Activated CD8-positive, alpha-beta memory T cell treated with anti-CD3 and anti-CD28 coated beads for 1 hour (primary cell): Measurements from ENCODE around the gene PRM3.

Experiments used
- DNase-seq, 2 donors: peaks; one replicate each; pipeline ENCODE4 v3.0.0-alpha.2; 2020; ENCODE audit warnings: low read depth in 1 of 2; ENCODE audit errors: extremely low read depth in 1 of 2

PRM3 gene

DNA sequence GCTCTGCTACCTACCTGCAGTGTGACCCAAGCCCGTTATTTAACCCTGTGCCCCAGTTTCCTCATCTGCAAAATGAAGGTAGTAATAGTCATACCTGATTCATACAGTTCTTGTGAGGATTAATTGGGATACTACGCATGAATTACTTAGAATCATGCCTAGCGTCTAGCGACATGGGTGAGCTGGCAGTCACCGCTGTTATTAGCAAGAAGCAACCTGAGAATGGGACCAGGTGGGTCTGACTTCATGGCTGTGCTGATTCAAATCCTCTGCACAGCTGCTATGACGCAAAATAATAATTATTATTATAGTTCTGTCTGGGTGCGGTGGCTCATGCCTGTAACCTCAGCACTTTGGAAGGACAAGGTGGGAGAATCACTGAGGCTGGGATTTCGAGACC, 25.3 kb downstream of the PRM3 start:
- DNase-seq: no peak

DNA sequence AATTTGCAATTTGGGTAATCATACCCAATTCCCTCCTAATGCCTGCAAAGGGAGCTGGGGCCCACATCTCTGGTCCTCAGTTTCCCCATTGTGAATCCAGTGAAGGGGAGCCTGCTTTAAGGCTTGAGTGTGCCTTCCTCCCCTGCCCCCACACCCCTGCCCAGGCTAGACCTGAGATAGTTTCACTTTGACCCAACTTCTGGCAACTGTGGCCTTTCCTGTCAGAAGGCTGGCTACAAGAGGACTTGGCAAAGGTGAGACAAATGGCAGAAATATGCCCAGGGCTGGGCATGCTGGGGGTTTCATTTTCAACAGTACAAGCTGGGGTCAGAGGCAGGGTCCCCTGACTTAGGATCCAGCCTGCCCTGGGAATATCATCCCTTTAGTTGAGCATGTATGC, 27.4 kb downstream of the PRM3 start:
- no peak for DNase-seq

DNA sequence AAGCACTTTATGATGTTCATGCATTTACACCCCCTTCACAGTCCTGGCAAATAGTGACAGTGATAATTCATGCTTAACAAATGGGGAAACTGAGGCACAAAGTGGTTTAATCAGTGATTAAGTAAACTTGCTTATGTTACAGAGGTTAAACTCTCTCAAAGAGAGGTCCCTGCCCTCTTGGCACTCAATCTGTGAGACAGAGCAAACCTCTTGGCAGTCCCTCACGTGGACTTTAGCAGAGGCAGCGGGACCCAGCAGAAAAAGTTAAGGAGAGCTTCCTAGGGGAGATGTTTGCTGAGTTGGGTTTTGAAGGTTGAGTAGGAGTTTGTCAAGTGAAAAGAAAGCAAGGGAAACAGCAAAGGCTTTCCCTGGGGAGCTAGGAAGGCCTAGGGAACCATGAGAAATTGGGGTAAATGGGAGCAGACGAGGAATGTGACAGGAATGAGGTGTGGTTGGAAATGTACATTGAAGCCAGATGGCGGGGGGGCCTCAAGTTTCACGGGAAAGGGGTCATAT, 28.1 kb downstream of the PRM3 start:
- no peak for DNase-seq

DNA sequence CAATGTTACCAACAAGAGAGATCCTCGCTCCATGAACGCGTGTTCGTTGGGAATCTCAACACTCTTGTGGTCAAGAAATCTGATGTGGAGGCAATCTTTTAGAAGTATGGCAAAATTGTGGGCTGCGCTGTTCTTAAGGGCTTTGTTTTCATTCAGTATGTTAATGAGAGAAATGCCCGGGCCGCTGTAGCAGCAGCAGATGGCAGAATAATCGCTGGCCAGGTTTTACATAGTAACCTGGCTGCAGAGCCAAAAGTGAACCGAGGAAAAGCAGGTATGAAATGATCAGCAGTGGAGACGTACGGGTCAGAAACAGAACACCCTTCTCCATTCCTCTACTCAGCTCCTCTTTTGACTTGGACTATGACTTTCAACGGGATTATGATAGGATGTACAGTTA, 30.8 kb downstream of the PRM3 start:
- no peak for DNase-seq

DNA sequence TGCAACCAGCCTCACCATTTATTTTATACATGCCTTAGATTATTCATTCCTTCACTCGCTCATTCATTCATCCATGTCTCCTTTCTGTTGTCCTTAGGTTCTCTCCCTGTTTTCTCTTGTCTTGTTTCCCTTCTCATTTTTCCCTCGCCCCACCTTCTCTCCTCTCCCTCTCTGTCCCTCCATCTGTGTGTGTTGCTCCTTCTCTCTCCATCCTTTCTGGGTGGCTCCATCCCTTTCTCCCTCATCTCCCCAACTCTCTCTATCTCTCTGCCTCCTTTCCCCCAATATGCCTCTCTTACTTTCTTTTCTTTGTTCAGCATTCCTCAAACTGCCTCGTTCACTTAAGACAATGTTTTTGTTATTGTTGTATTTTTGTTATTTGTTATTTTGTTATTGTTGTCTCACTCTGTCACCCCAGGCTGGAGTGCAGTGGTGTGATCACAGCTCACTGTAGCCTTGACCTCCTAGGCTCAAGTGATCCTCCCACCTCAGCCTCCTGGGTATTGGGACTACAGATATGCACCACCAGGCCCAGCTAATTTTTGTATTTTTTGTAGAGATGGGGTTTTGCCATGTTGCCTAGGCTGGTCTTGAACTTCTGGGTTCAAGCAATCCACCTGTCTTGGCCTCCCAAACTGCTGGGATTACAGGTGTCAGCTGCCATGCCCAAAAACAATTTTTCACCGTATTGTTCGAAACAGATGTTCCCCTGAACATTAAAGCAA, 31.8 kb downstream of the PRM3 start:
- DNase-seq: no peak

DNA sequence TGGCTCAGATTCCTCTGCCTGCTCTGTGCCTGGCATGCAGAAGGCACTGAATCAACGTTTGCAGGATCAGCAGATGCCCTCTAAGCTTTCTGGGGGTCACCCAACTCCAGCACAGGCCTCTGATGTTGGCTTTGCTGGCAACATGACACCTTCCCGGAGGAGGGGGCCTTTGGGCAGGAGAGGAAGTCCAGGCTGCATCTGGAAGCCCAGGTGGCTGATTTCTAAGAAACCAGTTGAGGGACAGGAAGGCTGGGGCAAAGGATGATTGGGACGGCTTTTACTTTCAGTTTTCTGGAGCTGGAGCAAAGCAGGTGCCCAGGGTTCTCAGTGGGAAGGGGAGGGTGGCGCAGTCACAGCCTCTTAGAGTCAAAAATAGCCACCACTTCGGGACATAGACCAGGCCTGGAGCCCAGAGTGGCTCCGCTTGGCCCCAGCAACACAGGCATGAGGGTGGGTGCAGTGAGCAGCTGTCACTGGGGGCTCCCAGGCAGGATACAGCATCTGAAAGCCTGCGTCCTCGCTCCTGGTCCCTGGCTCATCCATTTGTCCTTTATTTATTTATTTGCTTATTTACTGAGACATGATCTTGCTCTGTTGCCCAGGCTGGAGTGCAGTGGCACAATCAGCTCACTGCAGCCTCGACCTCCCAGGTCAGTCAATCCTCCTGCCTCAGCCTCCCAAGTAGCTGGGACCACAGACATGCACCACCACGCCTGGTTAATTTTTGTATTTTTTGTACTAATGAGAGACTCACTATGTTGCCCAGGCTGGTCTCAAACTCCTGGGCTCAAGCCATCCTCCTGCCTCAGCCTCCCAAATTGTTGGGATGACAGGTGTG, 32.6 kb downstream of the PRM3 start:
- no peak for DNase-seq

DNA sequence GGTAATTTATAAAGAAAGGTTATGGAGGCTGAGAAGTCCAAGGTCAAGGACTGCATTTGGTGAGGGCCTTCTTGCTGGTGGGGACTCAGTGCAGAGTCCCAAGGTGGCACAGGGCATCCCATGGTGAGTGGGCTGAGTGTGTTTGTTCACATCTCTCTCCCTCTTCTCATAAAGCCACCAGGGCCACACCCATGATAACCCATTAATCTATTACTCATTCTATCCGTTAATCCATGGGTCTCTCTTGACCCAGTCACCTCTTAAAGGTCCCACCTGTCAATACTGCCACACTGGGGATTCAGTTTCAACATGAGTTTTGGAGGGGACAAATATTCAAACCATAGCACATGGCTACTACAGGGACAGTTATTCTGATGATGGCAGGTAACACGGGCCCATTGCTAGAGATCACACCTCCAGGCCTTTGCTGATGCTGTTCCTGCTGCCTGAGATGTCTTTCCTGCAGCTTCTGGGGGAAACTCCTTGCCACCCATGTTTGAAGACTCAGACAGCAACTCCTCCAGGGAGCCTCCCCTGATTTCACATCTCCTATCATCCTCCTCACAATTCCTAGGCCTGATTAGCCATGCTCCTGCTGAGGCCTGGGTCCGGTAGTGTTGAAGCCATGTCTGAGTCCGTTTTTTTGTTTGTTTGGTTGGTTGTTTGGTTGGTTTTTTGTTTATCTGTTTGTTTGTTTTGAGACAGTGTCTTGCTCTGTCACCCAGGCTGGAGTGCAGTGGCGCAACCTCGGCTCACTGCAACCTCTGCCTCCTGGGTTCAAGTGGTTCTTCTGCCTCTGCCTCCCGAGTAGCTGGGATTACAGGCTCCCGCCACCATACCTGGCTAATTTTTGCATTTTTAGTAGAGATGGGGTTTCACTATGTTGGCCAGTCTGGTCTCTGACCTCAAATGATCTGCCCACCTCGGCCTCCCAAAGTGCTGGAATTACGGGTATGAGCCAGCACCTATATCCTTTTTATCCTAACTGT, 33.5 kb downstream of the PRM3 start:
- DNase-seq: no peak

DNA sequence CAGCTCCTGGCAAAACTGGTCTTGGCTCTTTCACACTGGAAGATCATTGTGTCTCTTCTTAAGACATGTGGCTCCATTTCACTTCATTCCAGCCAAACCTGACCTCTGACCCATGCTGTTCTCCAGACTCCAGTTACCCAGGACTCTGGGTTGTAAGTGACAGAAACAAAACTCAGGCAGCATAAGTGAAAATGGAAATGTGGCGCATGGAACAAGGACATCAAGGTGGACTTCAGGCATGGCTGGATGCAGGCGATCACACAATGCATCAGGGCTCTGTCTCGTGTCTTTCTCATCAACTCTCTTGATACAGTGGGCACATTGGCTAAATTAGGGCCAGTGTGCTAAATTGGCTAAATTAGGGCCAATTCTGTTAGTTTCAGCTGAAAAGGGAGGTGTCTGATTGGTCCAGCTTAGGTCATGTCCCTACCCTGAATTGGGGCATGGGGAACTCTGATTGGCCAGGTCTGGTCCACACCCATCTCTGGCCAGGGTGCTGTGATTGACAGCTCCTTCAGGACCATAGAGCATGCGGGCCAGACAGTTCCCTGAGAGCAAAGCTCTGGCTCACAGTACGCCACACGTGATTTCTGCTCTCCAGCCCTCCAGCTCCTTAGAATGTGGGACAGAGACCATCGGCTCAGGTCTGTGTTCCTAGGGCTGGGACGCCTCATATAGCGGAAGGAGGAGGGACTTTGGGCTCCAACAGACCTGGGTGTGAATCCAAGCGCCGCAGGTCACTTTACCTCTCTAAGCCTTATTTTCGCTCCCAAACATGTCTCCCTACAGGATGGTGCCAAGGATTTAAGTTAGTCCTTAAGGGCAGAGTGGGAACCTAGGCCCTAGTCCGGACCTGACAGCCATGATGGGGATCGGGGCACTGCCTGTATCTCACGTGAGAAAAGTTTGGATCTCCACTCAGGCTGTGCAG, 34.9 kb downstream of the PRM3 start:
- DNase-seq: no peak

DNA sequence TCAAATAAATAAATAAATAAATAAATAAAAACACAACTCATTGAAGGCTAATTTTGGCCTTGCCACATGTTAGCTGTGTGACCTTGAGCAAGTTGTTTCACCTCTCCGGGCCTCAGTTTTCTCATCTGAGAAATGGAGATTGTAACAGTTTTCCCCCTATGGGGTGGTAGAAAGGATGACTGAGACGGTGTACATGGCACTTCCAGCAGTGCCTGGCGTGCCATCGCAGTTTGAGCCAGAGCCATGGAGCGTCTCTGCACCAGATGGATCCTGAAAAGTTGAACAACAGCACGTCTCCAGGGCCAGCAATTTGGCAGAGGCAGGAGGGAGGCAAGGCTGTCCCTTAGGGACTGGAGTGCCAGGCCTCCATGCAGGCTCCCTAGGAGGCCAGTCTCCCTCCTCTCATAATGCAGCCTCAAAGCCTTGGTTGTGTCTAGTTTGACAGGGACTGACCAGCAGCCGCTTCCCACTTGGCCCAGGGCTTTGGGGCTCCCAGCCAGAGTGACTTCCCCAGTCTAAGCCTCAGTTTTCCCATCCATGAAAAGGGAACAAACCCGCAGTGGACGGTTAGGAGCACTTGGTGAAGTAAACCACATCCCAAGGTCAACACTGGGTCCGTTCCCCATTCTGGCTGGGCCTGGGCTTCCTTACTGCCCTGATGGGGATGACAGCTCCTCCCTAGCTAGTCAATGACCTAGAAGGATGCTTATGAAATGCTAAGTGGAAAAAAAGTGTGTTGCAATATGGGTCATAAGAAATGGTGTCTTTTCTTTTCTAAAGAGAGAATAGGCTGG, 36.8 kb downstream of the PRM3 start:
- DNase-seq: no peak

DNA sequence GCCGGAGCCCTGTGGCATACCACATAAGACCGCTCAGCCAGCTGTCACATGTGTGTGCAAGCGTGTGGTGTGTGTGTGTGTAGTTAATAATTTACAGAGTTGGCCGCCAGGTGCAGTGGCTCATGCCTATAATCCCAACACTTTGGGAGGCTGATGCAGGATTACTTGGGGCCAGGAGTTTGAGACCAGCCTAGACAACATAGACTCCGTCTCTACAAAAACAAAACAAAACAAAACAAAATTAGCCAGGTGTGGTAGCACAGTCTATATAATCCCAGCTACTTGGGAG, 37.8 kb downstream of the PRM3 start:
- no peak for DNase-seq

DNA sequence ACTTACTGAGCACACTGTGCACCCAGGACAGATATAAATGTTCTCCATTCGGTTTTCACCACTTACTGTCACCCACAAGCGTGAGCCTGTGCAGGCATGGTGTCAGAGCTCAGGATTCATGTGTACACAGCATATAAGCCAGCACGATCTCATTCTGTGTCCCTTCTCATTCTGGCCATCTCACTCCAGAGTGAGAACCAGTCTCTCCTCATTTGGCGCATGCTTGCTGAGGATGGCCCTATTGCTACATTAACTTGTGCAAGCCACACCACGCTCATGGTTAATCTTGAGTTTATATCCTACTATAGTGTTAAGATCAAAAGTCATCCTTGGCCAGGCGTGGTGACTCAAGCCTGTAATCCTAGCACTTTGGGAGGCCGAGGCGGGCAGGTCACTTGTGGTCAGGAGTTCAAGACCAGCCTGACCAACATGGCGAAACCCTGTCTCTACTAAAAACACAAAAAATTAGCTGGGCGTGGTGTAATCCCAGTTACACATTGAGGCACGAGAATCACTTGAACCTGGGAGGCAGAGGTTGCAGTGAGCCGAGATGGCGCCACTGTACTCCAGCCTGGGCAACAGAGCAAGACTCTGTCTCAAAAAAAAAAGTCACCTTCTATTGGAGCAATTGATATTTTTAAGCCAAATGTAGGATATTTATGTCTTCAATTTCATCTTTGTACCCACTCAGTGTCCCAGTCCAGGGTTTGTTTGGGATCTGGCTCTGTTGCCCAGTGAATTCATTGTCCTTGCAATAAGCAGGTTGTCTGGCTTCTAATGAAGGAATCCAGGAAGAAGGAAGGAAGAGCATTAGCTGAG, 38.3 kb downstream of the PRM3 start:
- DNase-seq: no peak

DNA sequence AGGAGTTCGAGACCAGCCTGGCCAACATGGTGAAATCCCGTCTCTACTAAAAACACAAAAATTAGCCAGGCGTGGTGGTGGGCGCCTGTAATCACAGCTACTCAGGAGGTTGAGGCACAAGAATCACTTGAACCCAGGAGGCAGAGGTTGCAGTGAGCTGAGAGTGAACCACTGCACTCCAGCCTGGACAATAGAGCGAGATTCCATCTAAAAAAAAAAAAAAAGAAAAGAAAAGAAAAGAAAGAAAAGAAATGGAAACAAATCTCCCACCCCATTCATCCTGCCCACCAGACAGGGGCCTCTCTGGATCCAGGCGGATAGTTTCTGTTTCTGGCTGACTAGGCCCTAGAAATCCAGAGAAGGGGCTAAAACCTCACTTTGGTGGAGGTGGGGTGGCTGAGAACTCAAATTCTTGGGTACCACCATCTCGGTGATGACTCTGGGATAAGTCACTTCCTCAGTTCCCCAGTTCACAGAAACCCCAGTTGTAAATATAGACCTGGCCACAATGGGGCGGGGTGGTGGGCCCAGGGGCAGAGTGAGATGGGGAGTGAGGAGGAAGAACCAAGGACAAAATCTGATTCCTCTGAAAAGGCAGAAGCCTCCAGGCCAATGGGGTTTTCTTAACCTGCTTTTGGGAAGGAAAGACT, 39.6 kb downstream of the PRM3 start:
- peak in 1 of 2 donors; percentile 33 for DNase-seq

DNA sequence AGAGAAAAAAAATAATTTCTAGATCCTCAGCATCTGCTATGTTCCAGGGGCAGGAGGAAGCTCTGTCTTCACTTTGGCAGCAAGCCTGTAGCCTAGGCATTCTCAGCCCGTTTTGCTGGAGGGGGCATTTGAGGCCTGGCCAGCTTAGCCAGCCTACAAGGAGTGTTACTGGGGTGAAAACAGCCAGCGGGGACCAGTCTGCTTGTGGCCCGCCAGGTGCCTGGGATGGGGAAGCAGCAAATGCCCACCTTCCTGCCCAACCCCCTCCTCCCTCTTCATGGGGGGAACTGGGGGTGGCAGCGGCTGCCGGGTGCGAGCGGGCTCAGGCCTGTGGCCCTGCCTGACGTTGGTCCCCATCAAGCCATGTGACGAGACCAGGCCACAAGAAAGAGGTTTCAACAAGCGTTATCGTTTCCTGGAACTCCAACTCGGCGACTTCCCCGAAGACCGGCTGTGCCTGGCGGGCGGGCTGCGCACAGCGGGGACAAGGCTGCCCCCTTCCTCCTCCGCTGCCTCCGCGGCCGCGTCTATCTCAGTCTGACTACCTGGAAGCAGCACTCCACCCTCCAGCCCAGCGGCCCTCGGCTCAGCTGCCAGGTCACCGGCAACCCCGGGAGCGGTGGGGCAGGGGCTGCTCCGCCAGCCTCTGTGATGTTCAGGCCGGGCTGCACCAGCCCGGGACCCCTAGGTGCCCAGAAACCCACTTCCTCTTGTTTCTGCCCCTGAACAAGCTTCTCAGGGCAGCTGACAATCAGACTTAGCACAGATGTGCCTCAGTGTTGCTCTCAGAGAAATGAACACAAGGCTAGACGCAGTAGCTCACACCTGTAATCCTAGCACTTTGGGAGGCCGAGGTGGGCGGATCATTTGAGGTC, 40.3 kb downstream of the PRM3 start:
- DNase-seq: peak; percentile 58 to 85

DNA sequence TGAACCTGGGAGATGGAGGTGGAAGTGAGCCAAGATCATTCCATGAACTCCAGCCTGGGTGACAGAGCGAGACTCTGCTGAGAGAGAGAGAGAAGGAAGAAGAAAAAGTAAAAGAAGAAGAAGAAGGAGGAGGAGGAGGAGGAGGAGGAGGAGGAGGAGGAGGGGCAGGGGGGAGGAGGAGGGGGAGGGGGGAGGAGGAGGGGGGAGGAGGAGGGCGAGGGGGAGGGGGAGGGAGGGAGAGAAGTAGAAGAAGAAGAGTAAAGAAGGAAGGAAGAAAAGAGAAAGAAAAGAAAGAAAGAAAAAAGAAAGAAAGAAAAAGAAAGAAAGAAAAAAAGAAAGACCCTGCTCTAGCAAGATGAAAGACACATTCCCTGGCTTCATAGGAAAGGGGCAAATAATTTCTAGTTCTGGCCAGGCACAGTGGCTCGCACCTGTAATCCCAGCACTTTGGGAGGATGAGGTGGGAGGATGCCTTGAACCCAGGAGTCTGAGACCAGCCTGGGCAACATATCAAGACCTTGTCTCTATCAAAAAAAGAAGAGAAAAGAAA, 41.1 kb downstream of the PRM3 start:
- DNase-seq: no peak

DNA sequence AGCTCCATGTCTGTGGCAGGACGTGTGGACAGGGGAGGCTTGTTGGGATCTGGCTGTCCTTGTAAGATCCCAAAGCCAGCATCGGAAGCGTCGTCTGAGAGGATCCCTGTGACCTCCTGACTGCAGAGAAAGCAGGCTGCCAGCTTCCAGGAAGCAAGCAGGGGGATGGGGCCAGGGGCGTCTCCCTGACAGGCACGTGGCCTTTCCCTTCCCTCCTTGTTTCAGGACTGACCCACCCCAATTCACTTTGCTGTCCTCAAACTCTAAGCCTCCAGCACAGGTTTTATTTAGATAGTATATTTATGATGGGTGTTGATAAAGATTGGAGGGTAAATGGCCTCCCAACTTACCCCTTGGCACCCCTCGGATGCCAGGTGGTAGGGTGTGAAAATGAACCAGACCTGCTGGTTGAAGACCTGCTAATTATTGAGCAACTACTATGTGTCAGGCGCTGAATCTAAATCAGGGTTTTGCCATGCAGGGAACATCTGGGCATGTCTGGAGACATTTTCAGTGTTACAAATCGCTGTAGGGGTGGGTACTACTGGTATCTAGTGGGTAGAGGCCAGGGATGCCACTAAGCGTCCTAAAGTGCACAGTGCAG, 42.0 kb downstream of the PRM3 start:
- no peak for DNase-seq

DNA sequence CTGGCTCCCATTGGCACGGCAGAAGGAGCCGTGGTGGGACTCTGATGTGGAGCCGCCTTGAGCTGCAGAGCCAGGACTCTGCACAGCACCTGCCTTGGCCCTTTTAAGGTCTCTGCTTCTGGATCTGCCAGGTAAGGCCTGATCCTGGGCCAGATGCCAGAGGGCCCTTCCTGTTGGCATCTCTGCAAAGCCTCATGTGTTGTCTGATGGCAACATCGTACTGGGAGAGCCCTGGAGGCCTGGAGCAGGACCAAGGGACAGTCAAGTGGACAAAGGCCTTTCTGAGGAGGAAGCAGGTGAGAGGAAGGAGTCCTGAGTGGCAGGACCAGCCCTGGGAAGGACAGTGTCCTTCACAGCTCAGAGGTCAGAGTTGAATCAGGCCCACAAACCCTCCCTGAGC, 43.5 kb downstream of the PRM3 start:
- no peak for DNase-seq
